GM18867 (cell line): ENCODE measurements around the gene C1orf35.

Experiments used
- ATAC-seq: cut with Tn5 transposase; IDR thresholded peaks from one replicate; pipeline ENCODE4 v1.9.1; 2021; ENCODE audit warnings: mild to moderate bottlenecking, moderate library complexity; ENCODE audit not compliant: unreplicated experiment

C1orf35 gene

GRCh38 chr1:228110556-228110955 is 7.4 kb upstream of the C1orf35 start:
- no peak for ATAC-seq

GRCh38 chr1:228109962-228110488 is 6.9 kb upstream of the C1orf35 start:
- ATAC-seq = no peak

- peak; percentile 85 for ATAC-seq
These were observed 6.2 kb upstream of the C1orf35 start, which contains the start of gene MRPL55 for GRCh38 chr1:228109073-228109961. MRPL55 (minus strand) TSS chr1:228109299; CDS start chr1:228108260, 1,039 bp downstream.

- ATAC-seq = no peak
These were observed 5.6 kb upstream of the C1orf35 start for GRCh38 chr1:228108742-228109072.

GRCh38 chr1:228108055-228108690 is 5.0 kb upstream of the C1orf35 start:
- ATAC-seq = no peak

- ATAC-seq = no peak
These were observed 4.5 kb upstream of the C1orf35 start for GRCh38 chr1:228107636-228108035.

GRCh38 chr1:228106800-228107054 is 3.6 kb upstream of the C1orf35 start:
- no peak for ATAC-seq

- ATAC-seq = no peak
These were observed 3.1 kb upstream of the C1orf35 start for GRCh38 chr1:228105996-228106799.

GRCh38 chr1:228105270-228105995 is 2.3 kb upstream of the C1orf35 start:
- ATAC-seq = no peak

GRCh38 chr1:228104526-228105269 is 1.6 kb upstream of the C1orf35 start:
- no peak for ATAC-seq

GRCh38 chr1:228101994-228102790 is 933 bp downstream of the C1orf35 start:
- peak; percentile 17 for ATAC-seq

GRCh38 chr1:228101614-228101993 is 1.5 kb downstream of the C1orf35 start:
- no peak for ATAC-seq

GRCh38 chr1:228100822-228101613 is 2.1 kb downstream of the C1orf35 start:
- no peak for ATAC-seq

GRCh38 chr1:228099331-228099732 is 3.8 kb downstream of the C1orf35 start:
- no peak for ATAC-seq

GRCh38 chr1:228098323-228098931 is 4.7 kb downstream of the C1orf35 start:
- ATAC-seq = no peak

GRCh38 chr1:228097333-228098081 is 5.6 kb downstream of the C1orf35 start:
- ATAC-seq = no peak
